Esophagus muscularis mucosa (tissue), 4 donors: ENCODE results near the gene ADGRF3.

Source experiments
- EP300 ChIP-seq: sonication (generic); formaldehyde crosslinking; IDR thresholded peaks from one replicate; pipeline ENCODE4 v1.6.1; 2017; ENCODE audit warnings: antibody characterized with exemption
- POLR2A ChIP-seq: fragments of 450-650 bp; IDR thresholded peaks from one replicate; pipeline ENCODE4 v1.6.1; 2017; ENCODE audit warnings: antibody characterized with exemption, moderate library complexity, mild to moderate bottlenecking, low read depth
- POLR2AphosphoS5 ChIP-seq, 2 donors: sonication (generic); formaldehyde crosslinking; IDR thresholded peaks; one replicate each; pipeline ENCODE4 v1.6.1; 2017; ENCODE audit warnings: antibody characterized with exemption in 2 of 2
- TF ChIP-seq, protein P1 (sequence below), 3 experiments: fragments of 200-600 bp in 2 of 3; fragments of 450-650 bp in 1 of 3; sonication (generic) in 2 of 3; IDR thresholded peaks; one replicate each; pipeline ENCODE4 v1.5.1; 2017 to 2019; ENCODE audit warnings: antibody characterized with exemption in 3 of 3, mild to moderate bottlenecking in 2 of 3, moderate library complexity in 1 of 3

GRCh38 chr2:26317377-26318105, 29.0 kb downstream of the ADGRF3 start:
- TF ChIP-seq, protein P1, sequence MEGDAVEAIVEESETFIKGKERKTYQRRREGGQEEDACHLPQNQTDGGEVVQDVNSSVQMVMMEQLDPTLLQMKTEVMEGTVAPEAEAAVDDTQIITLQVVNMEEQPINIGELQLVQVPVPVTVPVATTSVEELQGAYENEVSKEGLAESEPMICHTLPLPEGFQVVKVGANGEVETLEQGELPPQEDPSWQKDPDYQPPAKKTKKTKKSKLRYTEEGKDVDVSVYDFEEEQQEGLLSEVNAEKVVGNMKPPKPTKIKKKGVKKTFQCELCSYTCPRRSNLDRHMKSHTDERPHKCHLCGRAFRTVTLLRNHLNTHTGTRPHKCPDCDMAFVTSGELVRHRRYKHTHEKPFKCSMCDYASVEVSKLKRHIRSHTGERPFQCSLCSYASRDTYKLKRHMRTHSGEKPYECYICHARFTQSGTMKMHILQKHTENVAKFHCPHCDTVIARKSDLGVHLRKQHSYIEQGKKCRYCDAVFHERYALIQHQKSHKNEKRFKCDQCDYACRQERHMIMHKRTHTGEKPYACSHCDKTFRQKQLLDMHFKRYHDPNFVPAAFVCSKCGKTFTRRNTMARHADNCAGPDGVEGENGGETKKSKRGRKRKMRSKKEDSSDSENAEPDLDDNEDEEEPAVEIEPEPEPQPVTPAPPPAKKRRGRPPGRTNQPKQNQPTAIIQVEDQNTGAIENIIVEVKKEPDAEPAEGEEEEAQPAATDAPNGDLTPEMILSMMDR (IDR thresholded peaks at IDR 0.05), result no peak
- TF ChIP-seq POLR2AphosphoS5 (IDR thresholded peaks at IDR 0.05) (no peak), POLR2A (no peak), EP300 (no peak)
